GM06990 (cell line): ENCODE data around the gene HOXD8.

Experiments
- DNase-seq: peaks from one replicate; pipeline ENCODE4 v3.0.0-alpha.2; 2011; ENCODE audit not compliant: insufficient read length; ENCODE audit errors: extremely low read depth
- H3K27me3 ChIP-seq: replicated peaks from 2 replicates; pipeline ENCODE4 v1.6.0; 2011; ENCODE audit warnings: low read length; ENCODE audit not compliant: control insufficient read depth, insufficient read depth
- H3K36me3 ChIP-seq: 2 replicates; pipeline ENCODE4 v1.5.1; 2011; ENCODE audit warnings: low read length; ENCODE audit not compliant: control insufficient read depth, insufficient read depth
- H3K4me3 ChIP-seq: replicated peaks from 2 replicates; pipeline ENCODE4 v1.5.1; 2011; ENCODE audit warnings: low read depth, mild to moderate bottlenecking, control low read depth, low read length
- TF ChIP-seq, protein P1 (sequence below): IDR thresholded peaks from 2 replicates; pipeline ENCODE4 v1.5.1; 2011; ENCODE audit warnings: low read length, control low read depth, mild to moderate bottlenecking, inconsistent platforms; ENCODE audit not compliant: insufficient read depth, poor library complexity, severe bottlenecking

HOXD8 gene

DNA sequence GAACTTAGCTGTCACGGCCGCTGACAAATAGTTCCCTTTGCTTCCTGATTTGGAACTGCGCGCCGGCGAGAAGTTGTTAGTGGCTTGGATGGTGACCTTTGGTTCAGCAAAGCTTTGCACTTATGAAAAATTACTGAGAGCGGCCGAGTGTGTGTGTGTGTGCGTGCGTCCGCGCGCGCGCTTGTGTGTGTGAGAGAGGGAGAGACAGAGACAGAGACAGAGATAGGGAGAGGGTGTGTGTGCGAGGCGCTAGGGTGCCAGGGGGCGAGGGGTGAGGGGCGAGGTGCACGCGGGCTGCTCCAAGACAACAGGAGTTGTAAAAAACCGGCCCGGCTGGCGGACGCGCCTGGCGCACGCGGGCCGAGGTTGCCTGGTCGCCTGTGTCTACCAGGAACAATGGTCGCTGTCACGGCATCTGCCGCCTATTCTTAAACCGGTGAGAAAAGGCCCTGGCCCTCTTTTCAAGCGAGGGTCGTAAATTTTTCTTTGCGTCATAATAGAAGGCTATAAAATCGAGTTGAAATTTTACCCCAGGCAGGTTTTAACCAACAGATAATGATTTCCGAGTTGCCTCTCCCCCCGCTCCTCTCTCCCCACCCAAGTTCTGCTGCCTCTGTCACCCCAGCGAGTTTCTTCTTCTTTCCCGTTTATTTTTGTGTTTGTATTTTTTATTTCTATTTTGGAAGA, 28.1 kb downstream of the HOXD8 start:
- peaks cover 1% of the 10 kb centered on the region; the same call in 1 of the 2 replicates for H3K27me3 ChIP-seq
- no peaks in the 10 kb centered on the region for H3K36me3 ChIP-seq
- H3K4me3 ChIP-seq = no peak overlapping the region
- TF ChIP-seq, protein P1, sequence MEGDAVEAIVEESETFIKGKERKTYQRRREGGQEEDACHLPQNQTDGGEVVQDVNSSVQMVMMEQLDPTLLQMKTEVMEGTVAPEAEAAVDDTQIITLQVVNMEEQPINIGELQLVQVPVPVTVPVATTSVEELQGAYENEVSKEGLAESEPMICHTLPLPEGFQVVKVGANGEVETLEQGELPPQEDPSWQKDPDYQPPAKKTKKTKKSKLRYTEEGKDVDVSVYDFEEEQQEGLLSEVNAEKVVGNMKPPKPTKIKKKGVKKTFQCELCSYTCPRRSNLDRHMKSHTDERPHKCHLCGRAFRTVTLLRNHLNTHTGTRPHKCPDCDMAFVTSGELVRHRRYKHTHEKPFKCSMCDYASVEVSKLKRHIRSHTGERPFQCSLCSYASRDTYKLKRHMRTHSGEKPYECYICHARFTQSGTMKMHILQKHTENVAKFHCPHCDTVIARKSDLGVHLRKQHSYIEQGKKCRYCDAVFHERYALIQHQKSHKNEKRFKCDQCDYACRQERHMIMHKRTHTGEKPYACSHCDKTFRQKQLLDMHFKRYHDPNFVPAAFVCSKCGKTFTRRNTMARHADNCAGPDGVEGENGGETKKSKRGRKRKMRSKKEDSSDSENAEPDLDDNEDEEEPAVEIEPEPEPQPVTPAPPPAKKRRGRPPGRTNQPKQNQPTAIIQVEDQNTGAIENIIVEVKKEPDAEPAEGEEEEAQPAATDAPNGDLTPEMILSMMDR = no peak
- DNase-seq = no peak

DNA sequence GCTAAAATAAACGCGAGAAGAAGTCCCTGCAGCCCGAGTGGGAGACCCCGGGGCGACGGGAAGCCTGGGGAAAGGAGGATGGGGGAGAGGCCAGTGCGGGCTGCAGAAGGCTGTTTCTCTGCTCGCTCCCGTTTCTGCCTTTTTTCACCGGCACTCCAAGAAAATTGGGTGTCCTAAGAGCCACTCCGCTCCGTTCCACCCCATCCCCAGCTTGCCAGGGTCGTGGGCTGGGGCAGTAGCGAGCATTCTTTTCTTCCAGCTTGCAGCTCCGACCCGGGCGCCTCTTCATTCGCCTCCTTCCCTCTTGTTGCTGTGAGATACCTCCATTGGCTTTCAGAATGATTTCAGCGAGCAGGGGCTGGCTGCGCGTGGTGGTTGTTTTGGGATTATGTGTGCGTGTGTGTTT, 28.7 kb downstream of the HOXD8 start:
- no peak overlapping the region for H3K4me3 ChIP-seq
- no peaks in the 10 kb centered on the region for H3K36me3 ChIP-seq
- H3K27me3 ChIP-seq = peaks cover 1% of the 10 kb centered on the region; the same call in 1 of the 2 replicates
- TF ChIP-seq, protein P1 = no peak
- no peak for DNase-seq

DNA sequence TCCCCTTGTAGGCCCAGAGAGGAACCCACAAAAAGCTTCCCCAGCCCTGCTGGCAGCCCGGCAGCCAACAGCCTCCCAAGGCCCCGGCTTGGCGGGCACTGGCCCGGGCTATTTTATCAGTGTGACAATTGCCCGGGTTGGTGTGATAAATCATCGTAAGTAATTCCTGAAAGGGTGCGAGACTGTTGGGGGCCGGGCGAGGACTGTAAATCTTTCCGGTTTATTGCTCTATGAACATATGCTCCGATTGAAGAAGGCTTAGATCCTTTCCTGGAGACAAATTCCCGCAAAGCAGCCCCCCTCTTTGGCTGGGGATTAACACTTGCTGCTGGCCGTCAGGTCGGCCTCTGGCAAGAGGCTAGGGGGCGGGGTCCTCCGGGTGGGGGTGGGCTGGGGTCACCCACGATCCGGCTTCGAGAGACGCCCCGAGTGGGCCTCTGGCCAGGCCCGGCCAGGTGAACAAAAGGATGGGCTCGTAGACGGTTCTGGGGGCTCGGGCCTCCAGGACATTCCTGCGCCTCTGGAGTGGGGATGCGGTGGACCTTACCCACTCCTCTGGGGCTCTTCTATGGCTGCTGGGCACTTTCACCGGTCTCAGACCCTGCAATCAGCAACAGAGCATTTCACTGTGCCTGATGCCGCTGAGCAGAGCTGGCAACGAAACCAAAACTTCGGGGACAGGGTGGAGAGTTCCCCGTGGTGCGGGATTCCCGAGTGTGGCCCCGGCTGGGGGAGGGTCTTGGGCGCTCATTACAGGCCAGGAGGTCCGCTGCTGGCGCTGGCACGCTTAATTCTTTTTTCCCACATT, 29.6 kb downstream of the HOXD8 start:
- Histone ChIP-seq H3K4me3 (no peak overlapping the region), H3K36me3 (no peaks in the 10 kb centered on the region), H3K27me3 (peaks cover 1% of the 10 kb centered on the region; the same call in 1 of the 2 replicates)
- DNase-seq = no peak
- TF ChIP-seq, protein P1 = no peak

DNA sequence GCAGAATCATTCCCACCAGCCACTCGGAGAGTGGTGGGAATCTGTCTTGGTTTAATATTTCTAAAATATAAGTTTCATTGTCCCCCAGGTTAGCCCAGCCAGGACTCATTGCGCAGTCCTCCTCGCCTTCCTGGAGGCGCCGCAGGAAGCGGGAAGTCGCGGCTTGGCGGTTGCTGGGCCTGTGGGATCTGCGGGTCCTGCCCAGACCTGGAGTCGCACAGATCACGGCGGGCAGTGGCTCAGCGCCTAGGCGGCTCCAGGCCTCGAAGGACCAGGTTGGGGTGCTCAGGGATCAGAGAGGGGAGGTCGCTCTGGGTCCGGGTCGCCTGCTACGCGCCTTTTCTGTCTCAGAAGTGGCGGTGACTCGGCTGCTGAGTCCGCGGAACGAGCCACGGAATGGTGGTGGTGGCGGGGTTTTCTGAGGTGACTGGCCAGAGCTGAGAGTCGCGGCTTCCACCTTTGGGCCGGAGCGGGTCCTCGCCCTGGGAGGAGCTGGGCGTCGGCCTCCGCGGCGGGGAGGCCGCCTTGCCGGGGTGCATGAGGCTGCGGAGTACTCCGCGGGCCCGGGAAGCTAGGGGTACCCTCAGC, 30.3 kb downstream of the HOXD8 start:
- DNase-seq = no peak
- TF ChIP-seq, protein P1 = no peak
- peaks cover 1% of the 10 kb centered on the region; the same call in 1 of the 2 replicates for H3K27me3 ChIP-seq
- no peak overlapping the region for H3K4me3 ChIP-seq
- H3K36me3 ChIP-seq = no peaks in the 10 kb centered on the region

DNA sequence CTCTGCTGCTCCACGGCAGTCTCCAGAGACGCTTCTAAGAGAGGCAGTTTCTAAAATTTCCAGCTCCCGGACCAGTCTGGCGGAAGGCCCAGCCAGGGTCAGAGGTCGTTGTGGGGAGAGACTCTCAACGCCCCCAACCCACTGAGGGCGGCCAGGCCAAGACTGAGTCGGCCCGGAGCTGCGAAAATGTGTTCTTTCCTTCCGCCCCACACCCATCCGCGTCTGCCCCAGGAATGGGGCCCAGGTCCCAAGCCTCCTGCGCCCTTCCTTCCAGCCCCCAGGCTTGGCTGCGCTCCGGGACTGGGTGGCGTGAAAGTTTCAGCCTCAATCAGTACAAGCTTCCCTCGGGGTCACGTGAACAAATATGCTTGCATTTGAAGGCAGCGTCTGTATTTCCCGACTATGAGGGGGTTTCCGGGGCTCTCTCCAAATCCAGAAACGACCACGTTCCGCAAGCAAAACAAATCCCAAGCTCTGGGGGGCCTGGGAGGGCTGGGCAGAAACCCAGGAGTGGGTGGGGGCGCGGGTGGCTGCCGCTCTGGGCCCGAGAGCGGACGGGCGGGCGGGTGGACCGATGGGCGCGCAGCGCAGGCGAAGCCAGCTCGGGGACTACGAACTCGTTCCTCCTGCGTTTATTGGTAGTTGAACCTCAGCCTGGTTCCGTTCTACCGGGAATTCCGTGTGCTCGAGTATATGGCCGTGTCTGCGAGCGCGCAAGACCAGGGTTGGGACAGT, 30.9 kb downstream of the HOXD8 start:
- peaks cover 1% of the 10 kb centered on the region; the same call in 1 of the 2 replicates for H3K27me3 ChIP-seq
- DNase-seq = no peak
- no peak overlapping the region for H3K4me3 ChIP-seq
- TF ChIP-seq, protein P1 = no peak
- no peaks in the 10 kb centered on the region for H3K36me3 ChIP-seq
